ENCODE data around the gene MRPL21.
"Not testable (repeated sequence)": the region's sequence is repeated elsewhere in the genome, so short reads cannot be mapped to it uniquely, and the experiment has no call there.

Gene MRPL21

GRCh38 chr11:68865241-68865640, 38.4 kb downstream of the MRPL21 start:
- DNase-seq (ENCODE audit: low spot score), result no peak

GRCh38 chr11:68863553-68864265, 39.9 kb downstream of the MRPL21 start:
- DNase-seq (ENCODE audit: low spot score), result no peak

- DNase-seq (ENCODE audit: low spot score), result no peak
Observed at GRCh38 chr11:68862421-68862820, 41.2 kb downstream of the MRPL21 start.

- DNase-seq (ENCODE audit: low spot score), result no peak
Observed at GRCh38 chr11:68859123-68859522, 44.5 kb downstream of the MRPL21 start.

GRCh38 chr11:68857037-68857586, 46.5 kb downstream of the MRPL21 start:
- DNase-seq (ENCODE audit: low spot score), result no peak

GRCh38 chr11:68856425-68857030, 47.1 kb downstream of the MRPL21 start:
- not testable (repeated sequence) for DNase-seq (ENCODE audit: low spot score)

GRCh38 chr11:68855205-68855981, 48.2 kb downstream of the MRPL21 start:
- no peak for DNase-seq (ENCODE audit: low spot score)

- DNase-seq (ENCODE audit: low spot score), result no peak
Observed at GRCh38 chr11:68854273-68854958, 49.2 kb downstream of the MRPL21 start.

GRCh38 chr11:68852628-68853027, 51.0 kb downstream of the MRPL21 start:
- no peak for DNase-seq (ENCODE audit: low spot score)

- no peak for DNase-seq (ENCODE audit: low spot score)
Observed at GRCh38 chr11:68848429-68848828, 55.2 kb downstream of the MRPL21 start.

- no peak for DNase-seq (ENCODE audit: low spot score)
Observed at GRCh38 chr11:68847395-68847794, 56.2 kb downstream of the MRPL21 start.

GRCh38 chr11:68845351-68846002, 58.2 kb downstream of the MRPL21 start:
- no peak for DNase-seq (ENCODE audit: low spot score)

GRCh38 chr11:68844801-68845200, 58.8 kb downstream of the MRPL21 start:
- DNase-seq (ENCODE audit: low spot score), result no peak

- no peak for DNase-seq (ENCODE audit: low spot score)
Observed at GRCh38 chr11:68844376-68844775, 59.3 kb downstream of the MRPL21 start.

- DNase-seq (ENCODE audit: low spot score), result peak; percentile 62
Observed at GRCh38 chr11:68843703-68844312, 59.8 kb downstream of the MRPL21 start.

GRCh38 chr11:68843052-68843561, 60.5 kb downstream of the MRPL21 start:
- peak; percentile 24 for DNase-seq (ENCODE audit: low spot score)

GRCh38 chr11:68842427-68843051, 61.1 kb downstream of the MRPL21 start:
- DNase-seq (ENCODE audit: low spot score), result no peak

GRCh38 chr11:68841718-68842426, 61.8 kb downstream of the MRPL21 start, which contains the start of gene CPT1A:
Gene CPT1A (minus strand): TSS chr11:68841916. CDS start chr11:68815474, 26,442 bp downstream.
- DNase-seq (ENCODE audit: low spot score), result peak; percentile 72

Measured in hematopoietic multipotent progenitor cell treated with erythropoietin and hydrocortisone succinate and interleukin-3 and kit ligand, for 15 days (in vitro differentiated cells).